ENCODE results near the gene RAB29.

The RAB29 gene

DNA sequence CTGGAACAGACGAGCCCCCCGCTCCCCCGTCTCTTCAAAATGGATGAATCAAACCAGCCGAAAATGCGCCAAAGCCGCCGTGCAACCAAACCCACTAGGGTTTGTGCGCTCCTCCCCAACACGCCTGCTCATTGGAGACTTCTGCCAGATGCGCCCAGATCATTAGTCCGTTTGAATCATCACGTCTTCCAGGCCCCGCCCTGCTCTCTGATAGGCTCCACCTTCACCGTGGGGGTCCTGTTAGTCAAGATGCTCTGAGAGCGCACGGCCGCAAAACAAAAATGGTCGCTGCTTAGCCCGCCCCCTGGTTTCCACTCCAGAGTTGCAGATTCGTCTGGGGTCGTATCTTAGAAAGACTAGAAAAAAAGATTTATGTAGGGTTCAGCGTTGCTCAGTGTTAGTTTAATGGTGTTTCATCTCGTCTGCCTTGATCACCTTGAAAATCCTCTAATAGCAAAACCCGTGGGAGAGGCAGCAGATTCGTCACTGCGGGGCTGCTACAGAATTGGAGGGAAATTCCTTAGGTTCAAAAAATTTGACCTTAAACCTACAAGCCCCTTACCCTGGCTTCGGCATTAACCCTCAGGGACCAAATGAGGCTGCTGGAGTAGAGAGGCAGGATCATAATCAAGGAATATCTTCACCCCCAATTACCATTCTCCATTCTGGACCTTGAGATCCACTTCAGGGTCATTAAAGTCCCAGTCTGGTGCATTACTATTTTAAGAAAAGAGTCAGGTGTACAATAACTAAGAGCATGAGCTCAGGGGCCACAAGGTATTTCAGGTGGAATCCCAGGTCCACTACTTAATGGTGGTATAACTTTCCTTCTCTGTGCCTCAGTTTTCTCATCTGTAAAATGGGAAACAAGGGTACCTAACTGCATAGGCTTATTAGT lies 24.9 kb downstream of the RAB29 start, which contains the start of gene NUCKS1:
TSS of gene NUCKS1 (minus strand) at position 45 of the 898 bp plus-strand sequence. CDS start 209 bp downstream, outside the sequence.
- TF ChIP-seq ZNF565 (CRISPR knock-in tag; conservative IDR thresholded peaks at IDR 0.05; ENCODE audit: low read depth) = no peak
- TF ChIP-seq, protein P1, sequence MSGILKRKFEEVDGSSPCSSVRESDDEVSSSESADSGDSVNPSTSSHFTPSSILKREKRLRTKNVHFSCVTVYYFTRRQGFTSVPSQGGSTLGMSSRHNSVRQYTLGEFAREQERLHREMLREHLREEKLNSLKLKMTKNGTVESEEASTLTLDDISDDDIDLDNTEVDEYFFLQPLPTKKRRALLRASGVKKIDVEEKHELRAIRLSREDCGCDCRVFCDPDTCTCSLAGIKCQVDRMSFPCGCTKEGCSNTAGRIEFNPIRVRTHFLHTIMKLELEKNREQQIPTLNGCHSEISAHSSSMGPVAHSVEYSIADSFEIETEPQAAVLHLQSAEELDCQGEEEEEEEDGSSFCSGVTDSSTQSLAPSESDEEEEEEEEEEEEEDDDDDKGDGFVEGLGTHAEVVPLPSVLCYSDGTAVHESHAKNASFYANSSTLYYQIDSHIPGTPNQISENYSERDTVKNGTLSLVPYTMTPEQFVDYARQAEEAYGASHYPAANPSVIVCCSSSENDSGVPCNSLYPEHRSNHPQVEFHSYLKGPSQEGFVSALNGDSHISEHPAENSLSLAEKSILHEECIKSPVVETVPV (CRISPR knock-in tag; IDR thresholded peaks at IDR 0.05) = no peak
- TF ChIP-seq, protein P2, sequence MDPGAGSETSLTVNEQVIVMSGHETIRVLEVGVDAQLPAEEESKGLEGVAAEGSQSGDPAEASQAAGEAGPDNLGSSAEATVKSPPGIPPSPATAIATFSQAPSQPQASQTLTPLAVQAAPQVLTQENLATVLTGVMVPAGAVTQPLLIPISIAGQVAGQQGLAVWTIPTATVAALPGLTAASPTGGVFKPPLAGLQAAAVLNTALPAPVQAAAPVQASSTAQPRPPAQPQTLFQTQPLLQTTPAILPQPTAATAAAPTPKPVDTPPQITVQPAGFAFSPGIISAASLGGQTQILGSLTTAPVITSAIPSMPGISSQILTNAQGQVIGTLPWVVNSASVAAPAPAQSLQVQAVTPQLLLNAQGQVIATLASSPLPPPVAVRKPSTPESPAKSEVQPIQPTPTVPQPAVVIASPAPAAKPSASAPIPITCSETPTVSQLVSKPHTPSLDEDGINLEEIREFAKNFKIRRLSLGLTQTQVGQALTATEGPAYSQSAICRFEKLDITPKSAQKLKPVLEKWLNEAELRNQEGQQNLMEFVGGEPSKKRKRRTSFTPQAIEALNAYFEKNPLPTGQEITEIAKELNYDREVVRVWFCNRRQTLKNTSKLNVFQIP (CRISPR knock-in tag; IDR thresholded peaks at IDR 0.05; ENCODE audit: borderline replicate concordance, low read depth) = peak; percentile 4; the same call in 1 of the 2 replicates
- peak; percentile 42; the same call in 1 of the 2 replicates for TF ChIP-seq RARB (CRISPR knock-in tag; IDR thresholded peaks at IDR 0.05)
- TF ChIP-seq, protein P3, sequence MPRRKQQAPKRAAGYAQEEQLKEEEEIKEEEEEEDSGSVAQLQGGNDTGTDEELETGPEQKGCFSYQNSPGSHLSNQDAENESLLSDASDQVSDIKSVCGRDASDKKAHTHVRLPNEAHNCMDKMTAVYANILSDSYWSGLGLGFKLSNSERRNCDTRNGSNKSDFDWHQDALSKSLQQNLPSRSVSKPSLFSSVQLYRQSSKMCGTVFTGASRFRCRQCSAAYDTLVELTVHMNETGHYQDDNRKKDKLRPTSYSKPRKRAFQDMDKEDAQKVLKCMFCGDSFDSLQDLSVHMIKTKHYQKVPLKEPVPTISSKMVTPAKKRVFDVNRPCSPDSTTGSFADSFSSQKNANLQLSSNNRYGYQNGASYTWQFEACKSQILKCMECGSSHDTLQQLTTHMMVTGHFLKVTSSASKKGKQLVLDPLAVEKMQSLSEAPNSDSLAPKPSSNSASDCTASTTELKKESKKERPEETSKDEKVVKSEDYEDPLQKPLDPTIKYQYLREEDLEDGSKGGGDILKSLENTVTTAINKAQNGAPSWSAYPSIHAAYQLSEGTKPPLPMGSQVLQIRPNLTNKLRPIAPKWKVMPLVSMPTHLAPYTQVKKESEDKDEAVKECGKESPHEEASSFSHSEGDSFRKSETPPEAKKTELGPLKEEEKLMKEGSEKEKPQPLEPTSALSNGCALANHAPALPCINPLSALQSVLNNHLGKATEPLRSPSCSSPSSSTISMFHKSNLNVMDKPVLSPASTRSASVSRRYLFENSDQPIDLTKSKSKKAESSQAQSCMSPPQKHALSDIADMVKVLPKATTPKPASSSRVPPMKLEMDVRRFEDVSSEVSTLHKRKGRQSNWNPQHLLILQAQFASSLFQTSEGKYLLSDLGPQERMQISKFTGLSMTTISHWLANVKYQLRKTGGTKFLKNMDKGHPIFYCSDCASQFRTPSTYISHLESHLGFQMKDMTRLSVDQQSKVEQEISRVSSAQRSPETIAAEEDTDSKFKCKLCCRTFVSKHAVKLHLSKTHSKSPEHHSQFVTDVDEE (CRISPR knock-in tag; IDR thresholded peaks at IDR 0.05) = no peak
- TF ChIP-seq ZC3H10 (CRISPR knock-in tag; IDR thresholded peaks at IDR 0.05) = no peak
- peak; percentile 86 for ATAC-seq

DNA sequence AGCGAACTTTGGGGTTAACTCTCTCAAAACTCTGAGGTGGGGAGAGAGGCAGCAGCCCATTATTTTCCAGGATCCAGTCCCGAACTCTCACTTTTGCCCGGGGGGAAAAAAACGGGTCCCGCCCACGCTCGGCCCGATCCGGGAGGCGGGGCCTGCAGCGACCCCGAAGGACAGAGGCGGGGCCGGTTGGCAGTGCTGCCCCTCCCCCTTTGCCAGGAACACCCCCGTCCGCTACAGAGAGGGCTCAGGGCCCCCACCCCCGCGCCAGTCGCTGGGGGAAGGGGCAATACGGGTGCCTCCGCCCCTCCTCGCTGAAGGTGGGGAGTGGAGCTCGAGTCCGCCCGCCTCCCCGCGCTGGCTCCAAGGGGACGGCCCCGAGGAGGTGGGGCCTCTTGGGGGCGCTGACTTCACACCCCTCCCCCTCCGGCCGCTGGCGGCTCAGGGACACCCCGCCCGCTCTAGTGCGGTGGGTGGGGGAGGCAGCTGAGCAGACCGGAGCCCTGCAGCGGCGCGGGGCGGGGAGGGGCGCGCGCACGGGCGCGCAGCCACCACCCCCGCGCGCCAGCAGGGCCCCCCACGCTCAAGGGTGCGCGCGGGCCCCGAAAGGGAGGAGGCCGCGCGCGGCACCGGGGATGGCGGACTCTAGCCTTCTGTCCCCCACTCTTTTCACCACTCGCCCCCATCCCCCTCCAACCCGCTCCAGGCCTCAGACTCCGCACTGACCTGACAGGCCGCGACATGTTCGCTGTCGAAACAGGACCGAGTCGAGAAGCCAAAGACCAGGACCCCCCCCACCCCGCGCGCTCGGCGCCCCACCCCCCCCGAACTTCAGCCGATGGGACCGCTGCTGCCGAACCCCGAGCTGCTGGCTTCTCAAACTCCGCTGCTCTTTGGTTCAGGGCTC lies 25.8 kb downstream of the RAB29 start:
- ATAC-seq = peak; percentile 80
- 0 out of 2 replicates have a peak, but pooled peaks have one; percentile 36 for TF ChIP-seq ZC3H10 (CRISPR knock-in tag; IDR thresholded peaks at IDR 0.05)
- 0 out of 2 replicates have a peak, but pooled peaks have one; percentile 14 for TF ChIP-seq RARB (CRISPR knock-in tag; IDR thresholded peaks at IDR 0.05)
- TF ChIP-seq, protein P4, sequence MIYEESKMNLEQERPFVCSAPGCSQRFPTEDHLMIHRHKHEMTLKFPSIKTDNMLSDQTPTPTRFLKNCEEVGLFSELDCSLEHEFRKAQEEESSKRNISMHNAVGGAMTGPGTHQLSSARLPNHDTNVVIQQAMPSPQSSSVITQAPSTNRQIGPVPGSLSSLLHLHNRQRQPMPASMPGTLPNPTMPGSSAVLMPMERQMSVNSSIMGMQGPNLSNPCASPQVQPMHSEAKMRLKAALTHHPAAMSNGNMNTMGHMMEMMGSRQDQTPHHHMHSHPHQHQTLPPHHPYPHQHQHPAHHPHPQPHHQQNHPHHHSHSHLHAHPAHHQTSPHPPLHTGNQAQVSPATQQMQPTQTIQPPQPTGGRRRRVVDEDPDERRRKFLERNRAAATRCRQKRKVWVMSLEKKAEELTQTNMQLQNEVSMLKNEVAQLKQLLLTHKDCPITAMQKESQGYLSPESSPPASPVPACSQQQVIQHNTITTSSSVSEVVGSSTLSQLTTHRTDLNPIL (CRISPR knock-in tag; IDR thresholded peaks at IDR 0.05; ENCODE audit: low read depth) = no peak
- TF ChIP-seq ZFP30 (CRISPR knock-in tag; IDR thresholded peaks at IDR 0.05) = no peak
- TF ChIP-seq CSDC2 (CRISPR knock-in tag; IDR thresholded peaks at IDR 0.05) = 0 out of 2 replicates have a peak, but pooled peaks have one; percentile 26
- TF ChIP-seq OSR1 (CRISPR knock-in tag; IDR thresholded peaks at IDR 0.05) = no peak
- no peak for TF ChIP-seq ZNF565 (CRISPR knock-in tag; conservative IDR thresholded peaks at IDR 0.05; ENCODE audit: low read depth)
- TF ChIP-seq BACH2 (CRISPR knock-in tag; IDR thresholded peaks at IDR 0.05; ENCODE audit: borderline replicate concordance) = no peak
- 0 out of 2 replicates have a peak, but pooled peaks have one; percentile 40 for TF ChIP-seq GLIS3 (CRISPR knock-in tag; IDR thresholded peaks at IDR 0.05)
- TF ChIP-seq, protein P5, sequence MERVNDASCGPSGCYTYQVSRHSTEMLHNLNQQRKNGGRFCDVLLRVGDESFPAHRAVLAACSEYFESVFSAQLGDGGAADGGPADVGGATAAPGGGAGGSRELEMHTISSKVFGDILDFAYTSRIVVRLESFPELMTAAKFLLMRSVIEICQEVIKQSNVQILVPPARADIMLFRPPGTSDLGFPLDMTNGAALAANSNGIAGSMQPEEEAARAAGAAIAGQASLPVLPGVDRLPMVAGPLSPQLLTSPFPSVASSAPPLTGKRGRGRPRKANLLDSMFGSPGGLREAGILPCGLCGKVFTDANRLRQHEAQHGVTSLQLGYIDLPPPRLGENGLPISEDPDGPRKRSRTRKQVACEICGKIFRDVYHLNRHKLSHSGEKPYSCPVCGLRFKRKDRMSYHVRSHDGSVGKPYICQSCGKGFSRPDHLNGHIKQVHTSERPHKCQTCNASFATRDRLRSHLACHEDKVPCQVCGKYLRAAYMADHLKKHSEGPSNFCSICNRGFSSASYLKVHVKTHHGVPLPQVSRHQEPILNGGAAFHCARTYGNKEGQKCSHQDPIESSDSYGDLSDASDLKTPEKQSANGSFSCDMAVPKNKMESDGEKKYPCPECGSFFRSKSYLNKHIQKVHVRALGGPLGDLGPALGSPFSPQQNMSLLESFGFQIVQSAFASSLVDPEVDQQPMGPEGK (CRISPR knock-in tag; IDR thresholded peaks at IDR 0.05; ENCODE audit: borderline replicate concordance) = peak; percentile 100

DNA sequence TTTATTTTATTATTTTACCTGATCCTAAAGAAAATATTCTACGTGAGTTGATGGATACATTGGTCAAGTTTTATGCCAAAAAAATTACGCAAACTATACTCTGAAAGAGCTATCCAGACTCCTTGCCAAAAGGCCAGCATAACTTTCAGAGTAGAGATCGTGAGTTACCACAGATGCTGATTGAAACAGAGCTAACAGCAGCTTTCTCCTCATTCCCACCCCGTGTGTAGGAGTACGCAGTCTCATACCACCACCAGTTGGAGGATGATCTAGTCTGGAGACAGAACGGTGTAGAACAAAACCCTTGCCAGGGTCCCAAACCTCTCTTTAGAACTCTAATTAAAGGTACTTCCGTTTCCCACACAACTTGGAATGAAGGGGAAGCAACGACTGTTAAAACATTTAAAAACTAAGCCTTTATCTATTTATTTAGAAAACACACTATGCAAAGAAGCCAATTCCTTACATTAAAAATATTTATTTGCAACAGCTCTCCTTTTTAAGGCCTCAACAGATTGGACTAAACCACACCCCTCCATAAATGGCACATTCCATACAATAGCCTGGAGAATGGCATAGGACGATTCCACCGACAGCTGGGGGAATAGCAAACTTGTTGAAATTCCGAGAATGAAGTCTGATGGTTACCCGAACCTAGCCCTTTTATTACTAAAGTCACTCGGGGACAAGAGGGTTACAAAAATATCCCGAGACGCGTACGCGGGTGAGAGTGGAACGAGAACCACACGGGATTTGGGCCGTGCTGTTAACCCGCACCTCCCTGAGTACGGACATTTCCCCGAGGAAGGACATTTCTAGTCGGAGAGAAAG lies 26.7 kb downstream of the RAB29 start:
- ATAC-seq = peak; percentile 65
- TF ChIP-seq ZC3H10 (CRISPR knock-in tag; IDR thresholded peaks at IDR 0.05) (0 out of 2 replicates have a peak, but pooled peaks have one; percentile 7), TOX (CRISPR knock-in tag; IDR thresholded peaks at IDR 0.05; ENCODE audit: borderline replicate concordance) (0 out of 2 replicates have a peak, but pooled peaks have one; percentile 17), ISL1 (CRISPR knock-in tag; IDR thresholded peaks at IDR 0.05) (no peak)
